Mesendoderm (in vitro differentiated cells): ENCODE data around the gene WNT4.

ENCODE experiments used
- DNase-seq: peaks from one replicate; pipeline ENCODE4 v3.0.0; 2013
- H2AK5ac ChIP-seq: 2 replicates; pipeline ENCODE4 v1.6.1; 2013; ENCODE audit warnings: low read length, inconsistent platforms
- H2BK120ac ChIP-seq: 2 replicates; pipeline ENCODE4 v1.6.1; 2013; ENCODE audit warnings: low read depth, mild to moderate bottlenecking, low read length, moderate library complexity, mixed read lengths
- H2BK15ac ChIP-seq: replicated peaks from 2 replicates; pipeline ENCODE4 v1.6.1; 2013; ENCODE audit warnings: low read depth, mild to moderate bottlenecking, moderate library complexity
- H2BK5ac ChIP-seq: 2 replicates; pipeline ENCODE4 v1.6.1; 2013; ENCODE audit warnings: low read length, inconsistent platforms
- H3K18ac ChIP-seq: 2 replicates; pipeline ENCODE4 v1.6.1; 2013; ENCODE audit warnings: mild to moderate bottlenecking, low read length, mixed read lengths
- H3K23ac ChIP-seq: one replicate; pipeline ENCODE4 v1.6.1; 2013; ENCODE audit warnings: low read length
- H3K27ac ChIP-seq: 2 replicates; pipeline ENCODE4 v1.5.1; 2013; ENCODE audit warnings: low read depth, mild to moderate bottlenecking, inconsistent platforms, low read length, moderate library complexity
- H3K27me3 ChIP-seq: 2 replicates; pipeline ENCODE4 v1.6.1; 2013; ENCODE audit warnings: low read length, control low read depth, mild to moderate bottlenecking, inconsistent platforms; ENCODE audit not compliant: insufficient read depth, poor library complexity
- H3K36me3 ChIP-seq: 2 replicates; pipeline ENCODE4 v1.6.1; 2013; ENCODE audit warnings: low read length, inconsistent platforms; ENCODE audit not compliant: control insufficient read depth, insufficient read depth
- H3K4ac ChIP-seq: one replicate; pipeline ENCODE4 v1.6.1; 2013; ENCODE audit warnings: low read depth, mild to moderate bottlenecking, low read length, moderate library complexity
- H3K4me1 ChIP-seq: 2 replicates; pipeline ENCODE4 v1.6.1; 2013; ENCODE audit warnings: low read depth, low read length, inconsistent platforms; ENCODE audit not compliant: control insufficient read depth
- H3K4me2 ChIP-seq: 2 replicates; pipeline ENCODE4 v1.6.1; 2013; ENCODE audit warnings: low read length
- H3K4me3 ChIP-seq: 2 replicates; pipeline ENCODE4 v1.5.1; 2013; ENCODE audit warnings: mild to moderate bottlenecking, low read length
- H3K56ac ChIP-seq: one replicate; pipeline ENCODE4 v1.6.1; 2013; ENCODE audit warnings: low read length
- H3K79me1 ChIP-seq: 2 replicates; pipeline ENCODE4 v1.6.1; 2013; ENCODE audit warnings: low read length, inconsistent platforms
- H3K79me2 ChIP-seq: 2 replicates; pipeline ENCODE4 v1.6.1; 2013; ENCODE audit warnings: mild to moderate bottlenecking, low read length; ENCODE audit not compliant: control insufficient read depth, insufficient read depth
- H3K9ac ChIP-seq: 2 replicates; pipeline ENCODE4 v1.6.1; 2013; ENCODE audit warnings: low read length, inconsistent platforms
- H4K5ac ChIP-seq: one replicate; pipeline ENCODE4 v1.6.1; 2013; ENCODE audit warnings: low read length
- H4K8ac ChIP-seq: one replicate; pipeline ENCODE4 v1.6.1; 2013; ENCODE audit warnings: low read depth, mild to moderate bottlenecking, control low read depth, low read length, moderate library complexity
- WGBS: extraction: QIAGEN DNeasy Blood & Tissue Kit; methylation state at CpG from one replicate; pipeline ENCODE4 v1.1.7; 2013; ENCODE audit warnings: low lambda C conversion rate, missing lambda C conversion rate; ENCODE audit not compliant: insufficient coverage; ENCODE audit errors: extremely low coverage; 5-methylcytosine and 5-hydroxymethylcytosine counted together

WNT4 gene

DNA sequence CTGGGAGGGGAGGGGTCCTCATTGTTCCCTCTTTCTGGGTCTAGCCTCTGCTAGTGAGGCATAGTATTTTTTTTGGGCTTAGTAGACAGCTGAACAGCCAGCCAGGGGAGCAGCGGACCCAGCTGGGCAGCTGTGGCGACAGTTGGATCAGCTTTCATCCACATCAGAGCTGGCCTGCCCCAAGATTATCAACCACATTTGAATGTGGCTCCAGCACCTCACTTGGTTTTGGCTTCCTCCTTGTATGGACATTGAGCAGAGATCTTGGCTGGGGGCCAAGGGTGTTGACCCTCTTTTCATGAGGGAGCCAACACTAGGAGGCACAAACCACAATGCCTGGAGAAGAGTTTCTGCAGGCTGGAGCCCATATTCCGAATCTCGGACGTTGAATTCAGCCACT, 25.0 kb downstream of the WNT4 start:
- no CpG with 5 or more reads among the region's 5 CpGs for WGBS
- Histone ChIP-seq H3K4me2 (no peak overlapping the region), H3K4me1 (peaks cover 4% of the 10 kb centered on the region), H4K5ac (no peak overlapping the region), H3K4me3 (no peak overlapping the region), H3K27ac (no peak overlapping the region), H2BK5ac (no peak overlapping the region), H4K8ac (no peak overlapping the region), H3K18ac (no peak overlapping the region), H3K23ac (no peak overlapping the region), H3K4ac (no peak overlapping the region), H2BK15ac (no peak overlapping the region), H3K27me3 (no peaks in the 10 kb centered on the region), H3K79me1 (peaks cover 19% of the 10 kb centered on the region), H3K36me3 (peaks cover 2% of the 10 kb centered on the region), H3K9ac (no peak overlapping the region), H2BK120ac (no peak overlapping the region), H3K56ac (no peak overlapping the region), H2AK5ac (no peak overlapping the region), H3K79me2 (no peaks in the 10 kb centered on the region)
- no peak for DNase-seq

DNA sequence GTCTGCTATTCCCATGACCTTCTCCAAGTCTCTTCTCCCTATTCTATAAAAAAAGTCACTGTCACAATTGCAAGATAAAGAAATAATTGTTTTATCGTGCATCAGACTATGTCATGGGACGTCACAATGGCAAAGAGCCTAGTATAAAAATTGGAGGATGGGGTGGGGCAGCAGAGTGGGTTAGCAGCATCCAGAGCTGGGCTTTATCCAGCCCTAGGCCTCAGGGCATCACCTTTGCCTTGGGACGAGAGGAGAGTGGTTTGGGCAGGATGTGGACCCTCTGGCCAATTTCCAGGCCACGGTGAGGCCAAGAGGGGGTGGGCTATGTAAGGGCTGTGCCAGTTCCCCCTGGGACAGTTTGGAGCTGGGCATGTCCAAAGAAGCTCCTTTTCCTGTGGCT, 25.7 kb downstream of the WNT4 start:
- H2AK5ac ChIP-seq: no peak overlapping the region
- WGBS: no CpG with 5 or more reads among the region's 4 CpGs

DNA sequence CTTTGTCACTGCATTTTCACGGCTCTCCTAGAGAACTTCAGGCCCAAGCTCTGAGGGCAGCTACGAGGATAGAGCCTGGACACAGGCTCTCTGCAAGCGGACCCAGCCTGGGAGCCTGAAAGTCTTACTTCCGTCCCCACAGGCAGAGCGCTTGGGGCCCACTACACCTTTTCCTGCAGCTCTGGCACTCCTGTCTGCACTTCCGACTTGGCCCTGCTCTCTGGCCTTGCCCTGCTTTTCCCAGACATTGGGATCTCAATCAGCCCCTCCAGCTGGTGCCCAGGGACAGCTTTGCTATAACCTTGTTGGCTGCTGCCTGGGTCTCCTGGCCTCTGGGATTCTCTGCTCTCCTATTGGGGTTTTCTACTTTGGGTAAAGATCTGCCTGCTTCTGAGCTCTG, 27.6 kb downstream of the WNT4 start:
- Histone ChIP-seq H3K4me1 (peaks cover 4% of the 10 kb centered on the region), H3K79me2 (no peaks in the 10 kb centered on the region), H3K4ac (no peak overlapping the region), H3K23ac (no peak overlapping the region), H3K9ac (no peak overlapping the region), H3K27me3 (no peaks in the 10 kb centered on the region), H3K18ac (no peak overlapping the region), H3K4me3 (no peak overlapping the region), H3K56ac (no peak overlapping the region), H3K36me3 (peaks cover 4% of the 10 kb centered on the region), H2BK120ac (no peak overlapping the region), H2AK5ac (no peak overlapping the region), H4K5ac (no peak overlapping the region), H4K8ac (no peak overlapping the region), H3K79me1 (peaks cover 23% of the 10 kb centered on the region), H2BK15ac (no peak overlapping the region), H3K4me2 (no peak overlapping the region), H2BK5ac (no peak overlapping the region), H3K27ac (no peak overlapping the region)
- no peak for DNase-seq
- WGBS: no CpG with 5 or more reads among the region's 6 CpGs

More for the DNA sequence above, 25.7 kb downstream of the WNT4 start:
- Histone ChIP-seq H3K4me1 (peaks cover 4% of the 10 kb centered on the region), H3K79me1 (peaks cover 19% of the 10 kb centered on the region), H3K9ac (no peak overlapping the region), H3K4me2 (no peak overlapping the region), H3K23ac (no peak overlapping the region), H3K27me3 (no peaks in the 10 kb centered on the region), H3K27ac (no peak overlapping the region), H2BK15ac (no peak overlapping the region), H2BK120ac (no peak overlapping the region), H3K56ac (no peak overlapping the region), H3K4me3 (no peak overlapping the region), H3K36me3 (peaks cover 2% of the 10 kb centered on the region), H4K8ac (no peak overlapping the region), H4K5ac (no peak overlapping the region), H2BK5ac (no peak overlapping the region), H3K4ac (no peak overlapping the region), H3K18ac (no peak overlapping the region), H3K79me2 (no peaks in the 10 kb centered on the region)
- no peak for DNase-seq

DNA sequence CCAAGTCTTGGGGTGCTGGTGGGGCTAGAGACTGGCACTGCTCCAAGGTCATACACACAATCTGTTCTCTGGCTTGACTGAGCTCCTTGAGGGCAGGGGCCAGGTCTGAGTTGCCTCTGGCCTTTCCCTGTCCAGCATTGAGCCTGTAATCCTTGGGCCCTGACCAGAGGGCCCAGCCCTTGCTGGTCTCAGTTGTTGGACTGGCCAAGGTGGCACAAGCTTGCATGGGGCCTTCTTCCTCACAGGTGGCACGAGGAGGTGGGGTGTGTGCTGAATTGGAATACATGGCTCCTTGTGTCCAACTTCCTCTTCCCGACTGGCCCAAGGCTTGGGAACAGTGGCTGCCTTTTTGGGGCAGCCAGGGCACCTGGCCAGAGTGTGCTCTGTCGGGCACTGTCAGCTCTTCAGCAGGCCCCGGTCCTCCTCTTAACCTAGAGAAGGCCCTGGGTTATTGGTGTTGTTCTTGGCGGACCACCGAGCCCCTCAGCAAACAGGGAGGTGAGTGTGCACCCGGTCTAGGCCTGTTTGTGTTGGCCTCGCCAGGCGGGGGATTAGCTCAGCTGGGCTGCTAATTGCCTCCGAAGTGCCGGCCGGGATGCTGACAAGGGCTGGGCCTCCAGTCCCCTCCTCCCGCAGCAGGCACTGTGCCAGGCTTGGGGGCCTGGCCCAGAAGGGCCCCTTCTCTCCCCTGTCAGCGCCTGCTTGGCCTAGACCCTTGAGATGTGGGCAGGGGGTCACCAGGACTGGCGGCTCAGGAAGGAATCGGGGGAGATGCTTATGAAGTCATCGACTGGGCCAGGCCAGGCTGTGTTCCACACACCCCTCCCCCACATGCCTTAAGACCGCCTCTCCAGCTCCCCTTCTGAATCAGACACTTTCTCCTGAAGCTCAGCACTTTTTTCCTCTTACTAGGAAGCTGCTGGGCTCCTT, 28.5 kb downstream of the WNT4 start:
- H3K9ac ChIP-seq: no peak overlapping the region
- WGBS: no CpG with 5 or more reads among the region's 18 CpGs
- H3K4me3 ChIP-seq: no peak overlapping the region
- no peak overlapping the region for H2BK15ac ChIP-seq
- H3K27ac ChIP-seq: no peak overlapping the region
- H4K5ac ChIP-seq: no peak overlapping the region
- H3K36me3 ChIP-seq: peaks cover 4% of the 10 kb centered on the region
- H2BK120ac ChIP-seq: no peak overlapping the region
- H3K79me2 ChIP-seq: no peaks in the 10 kb centered on the region
- no peak overlapping the region for H3K4me2 ChIP-seq
- H2BK5ac ChIP-seq: no peak overlapping the region
- DNase-seq: no peak
- no peaks in the 10 kb centered on the region for H3K27me3 ChIP-seq
- no peak overlapping the region for H2AK5ac ChIP-seq
- H3K56ac ChIP-seq: no peak overlapping the region
- H3K23ac ChIP-seq: no peak overlapping the region
- H3K4ac ChIP-seq: no peak overlapping the region
- H3K79me1 ChIP-seq: peaks cover 27% of the 10 kb centered on the region
- H4K8ac ChIP-seq: no peak overlapping the region
- H3K4me1 ChIP-seq: peaks cover 4% of the 10 kb centered on the region
- no peak overlapping the region for H3K18ac ChIP-seq

DNA sequence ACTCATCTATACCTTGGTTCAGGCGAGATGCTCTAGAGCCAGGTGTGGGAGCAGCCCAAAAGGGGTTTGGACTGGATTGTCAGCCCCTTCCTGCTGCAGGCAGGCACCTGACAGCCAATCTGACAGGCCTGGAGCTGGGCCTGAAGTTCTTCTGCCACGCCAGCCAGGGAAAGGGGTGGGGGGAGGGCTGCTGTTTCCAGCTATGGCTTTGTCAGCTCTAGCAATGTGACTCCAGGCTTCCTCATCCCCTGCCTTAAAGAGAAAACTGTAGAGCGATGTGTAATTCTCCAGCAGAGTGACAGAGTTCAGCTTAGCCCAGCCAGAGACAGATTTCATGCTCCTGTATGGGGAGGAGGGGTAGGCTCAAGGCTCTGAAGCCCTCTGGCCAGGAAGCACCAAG, 30.3 kb downstream of the WNT4 start:
- H3K79me2 ChIP-seq: no peaks in the 10 kb centered on the region
- no peak for DNase-seq
- H3K4me2 ChIP-seq: no peak overlapping the region
- no peak overlapping the region for H3K23ac ChIP-seq
- no peak overlapping the region for H3K4ac ChIP-seq
- H3K36me3 ChIP-seq: peaks cover 4% of the 10 kb centered on the region
- no peak overlapping the region for H4K5ac ChIP-seq
- H2BK5ac ChIP-seq: no peak overlapping the region
- H3K9ac ChIP-seq: no peak overlapping the region
- H3K56ac ChIP-seq: no peak overlapping the region
- H3K4me3 ChIP-seq: no peak overlapping the region
- peaks cover 4% of the 10 kb centered on the region for H3K4me1 ChIP-seq
- H2BK15ac ChIP-seq: no peak overlapping the region
- no peak overlapping the region for H3K18ac ChIP-seq
- H3K27ac ChIP-seq: no peak overlapping the region
- no peak overlapping the region for H2AK5ac ChIP-seq
- no peak overlapping the region for H2BK120ac ChIP-seq
- peaks cover 32% of the 10 kb centered on the region for H3K79me1 ChIP-seq
- WGBS: no CpG with 5 or more reads among the region's 3 CpGs
- no peaks in the 10 kb centered on the region for H3K27me3 ChIP-seq
- H4K8ac ChIP-seq: no peak overlapping the region
